DND-41 (cell line): ENCODE measurements around the gene SUSD5.

Experiments
- EZH2 ChIP-seq: IDR thresholded peaks from 3 replicates; pipeline ENCODE4 v1.6.1; 2012; ENCODE audit warnings: borderline replicate concordance, low read depth, mild to moderate bottlenecking, moderate library complexity, low read length, inconsistent platforms; ENCODE audit not compliant: severe bottlenecking
- TF ChIP-seq, protein P1 (sequence below): IDR thresholded peaks from 2 replicates; pipeline ENCODE4 v1.5.1; 2012; ENCODE audit warnings: borderline replicate concordance, low read length, moderate library complexity, mild to moderate bottlenecking; ENCODE audit not compliant: poor library complexity, severe bottlenecking; ENCODE audit errors: extremely low read depth

DNA sequence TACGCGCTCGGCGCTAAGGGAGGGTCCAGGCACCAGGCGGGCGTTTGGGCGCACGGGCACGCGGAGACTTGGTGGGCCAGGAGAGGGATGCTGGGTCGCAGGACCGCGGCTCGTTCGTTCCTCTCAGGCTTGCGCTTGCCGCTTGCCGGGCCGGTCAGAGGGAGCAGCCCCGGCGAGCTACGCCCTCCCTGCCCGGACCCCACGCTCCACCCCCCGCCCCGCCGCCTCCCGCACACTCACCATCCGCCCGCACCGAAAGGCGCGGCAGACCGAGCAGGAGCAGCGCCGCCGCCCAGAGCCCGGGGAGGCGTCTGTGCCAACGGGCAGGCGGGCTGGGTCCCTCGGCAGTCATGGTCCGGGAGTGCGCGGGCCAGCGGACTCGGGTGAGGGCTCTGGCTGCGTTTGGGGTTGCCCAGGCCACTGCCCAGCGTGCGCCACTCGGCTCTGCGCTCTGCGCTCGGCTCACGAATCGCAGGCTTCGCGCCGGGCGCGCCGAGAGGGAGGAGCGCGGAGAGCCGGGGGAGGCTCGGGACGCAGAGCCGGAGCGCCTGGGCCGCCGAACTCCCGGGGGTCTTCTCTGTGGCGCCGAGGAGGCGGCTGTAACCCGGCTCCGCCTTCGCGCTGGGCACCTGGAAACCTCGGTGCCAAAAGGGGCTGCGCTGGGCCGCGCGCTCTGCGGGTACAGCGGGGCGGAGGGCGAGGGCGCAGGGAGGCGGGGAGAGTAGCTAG, at the start of gene SUSD5:
- TF ChIP-seq, protein P1, sequence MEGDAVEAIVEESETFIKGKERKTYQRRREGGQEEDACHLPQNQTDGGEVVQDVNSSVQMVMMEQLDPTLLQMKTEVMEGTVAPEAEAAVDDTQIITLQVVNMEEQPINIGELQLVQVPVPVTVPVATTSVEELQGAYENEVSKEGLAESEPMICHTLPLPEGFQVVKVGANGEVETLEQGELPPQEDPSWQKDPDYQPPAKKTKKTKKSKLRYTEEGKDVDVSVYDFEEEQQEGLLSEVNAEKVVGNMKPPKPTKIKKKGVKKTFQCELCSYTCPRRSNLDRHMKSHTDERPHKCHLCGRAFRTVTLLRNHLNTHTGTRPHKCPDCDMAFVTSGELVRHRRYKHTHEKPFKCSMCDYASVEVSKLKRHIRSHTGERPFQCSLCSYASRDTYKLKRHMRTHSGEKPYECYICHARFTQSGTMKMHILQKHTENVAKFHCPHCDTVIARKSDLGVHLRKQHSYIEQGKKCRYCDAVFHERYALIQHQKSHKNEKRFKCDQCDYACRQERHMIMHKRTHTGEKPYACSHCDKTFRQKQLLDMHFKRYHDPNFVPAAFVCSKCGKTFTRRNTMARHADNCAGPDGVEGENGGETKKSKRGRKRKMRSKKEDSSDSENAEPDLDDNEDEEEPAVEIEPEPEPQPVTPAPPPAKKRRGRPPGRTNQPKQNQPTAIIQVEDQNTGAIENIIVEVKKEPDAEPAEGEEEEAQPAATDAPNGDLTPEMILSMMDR: no peak
- no peak for TF ChIP-seq EZH2
